Ovary (tissue), 3 donors: Measurements from ENCODE around the gene AGAP9.

Experiments
- CTCF ChIP-seq, 3 donors: fragments of 450-650 bp in 2 of 3; fragments of 200-600 bp in 1 of 3; IDR thresholded peaks; one replicate each; pipeline versions ENCODE4 v1.5.1 to v1.8.0; 2016 to 2022; ENCODE audit warnings: antibody characterized with exemption in 3 of 3, mild to moderate bottlenecking in 1 of 3
- EP300 ChIP-seq: sonication (generic); formaldehyde crosslinking; IDR thresholded peaks from one replicate; pipeline ENCODE4 v1.6.1; 2017; ENCODE audit warnings: antibody characterized with exemption
- POLR2A ChIP-seq: fragments of 450-650 bp; IDR thresholded peaks from one replicate; pipeline ENCODE4 v1.6.1; 2017; ENCODE audit warnings: antibody characterized with exemption, mild to moderate bottlenecking, moderate library complexity
- donor health status: DM: no; HTN: no; CAD: no.

DNA sequence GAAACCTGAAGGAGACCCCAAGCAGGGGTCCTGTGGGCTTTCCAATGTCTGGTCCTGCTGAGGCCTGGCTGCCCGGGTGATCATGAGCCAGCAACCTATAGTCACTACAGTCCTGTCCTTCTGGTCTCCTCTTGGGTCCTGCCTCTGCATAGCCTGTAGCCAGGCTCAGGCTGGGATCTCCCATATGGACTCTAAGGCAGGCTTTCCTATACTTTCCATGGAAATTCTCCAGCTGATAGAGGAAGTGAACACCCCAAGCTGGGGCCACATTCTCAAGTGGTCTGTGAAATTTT, 66.0 kb downstream of the AGAP9 start:
- TF ChIP-seq CTCF (IDR thresholded peaks at IDR 0.05) (no peak), POLR2A (no peak), EP300 (no peak)
